Amniotic stem cell (primary cell): ENCODE data around the gene CCDC33.
A peak's percentile ranks its signal among the peaks of the same experiment; 100 is the strongest.

Source experiments
- DNase-seq: peaks from one replicate; lab custom pipeline; 2025; lab: John Stamatoyannopoulos, UW

The CCDC33 gene

GRCh38 chr15:74365598-74366445, 129.7 kb downstream of the CCDC33 start:
- peak; percentile 8 for DNase-seq

DNA sequence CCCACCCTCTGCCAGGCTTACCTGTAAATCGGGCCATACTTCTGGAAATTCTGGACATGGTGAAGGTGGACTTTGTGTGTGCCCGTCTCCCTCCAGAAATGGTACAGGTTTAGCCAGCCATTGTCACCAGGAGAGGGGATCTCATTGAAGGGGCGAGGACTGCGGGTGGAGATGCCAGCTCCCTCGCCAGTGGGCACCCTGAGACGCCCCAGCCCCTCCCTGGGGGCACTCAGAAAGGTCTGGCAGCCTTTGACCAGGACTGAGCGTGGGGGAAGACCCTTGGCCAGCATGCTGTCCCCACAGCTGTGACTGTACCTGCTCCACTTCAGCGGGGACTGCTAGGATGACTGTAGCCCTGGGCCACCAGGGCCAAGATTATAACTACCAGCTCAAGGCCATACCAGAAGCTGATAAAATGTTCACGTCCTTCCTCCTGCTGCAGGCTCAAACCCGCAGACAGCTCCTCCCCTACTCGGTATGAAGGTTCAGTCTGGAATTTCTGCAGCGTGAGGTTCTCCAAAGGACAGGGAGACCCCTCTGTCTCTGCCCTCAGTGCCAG, 131.2 kb downstream of the CCDC33 start, which contains the start of gene CYP11A1:
Gene CYP11A1 (minus strand): TSS at position 351 of the 559 bp plus-strand sequence. CDS start 61 bp downstream, at position 290.
- no peak for DNase-seq

DNA sequence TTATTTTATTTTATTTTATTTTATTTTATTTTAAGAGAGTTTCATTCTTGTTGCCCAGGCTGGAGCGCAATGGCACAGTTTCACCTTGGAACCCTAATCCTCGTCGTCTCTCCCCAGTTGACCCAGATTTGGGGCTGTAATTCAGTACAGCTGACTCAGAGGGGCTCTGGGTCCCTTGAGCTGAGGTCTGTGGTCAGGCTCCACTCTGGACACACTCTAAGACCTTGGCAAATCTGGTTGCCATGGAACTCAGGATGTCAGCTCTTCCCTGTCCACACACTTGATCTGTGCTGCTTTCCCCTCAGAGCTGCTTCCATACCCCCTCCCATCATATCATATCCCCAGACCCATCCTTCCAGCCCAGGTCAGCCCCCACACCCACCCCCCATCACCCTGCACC, 132.0 kb downstream of the CCDC33 start:
- DNase-seq: no peak

- no peak for DNase-seq
Measured at GRCh38 chr15:74369084-74369745, 133.1 kb downstream of the CCDC33 start.

- DNase-seq: no peak
Measured at GRCh38 chr15:74369756-74370155, 133.6 kb downstream of the CCDC33 start.

GRCh38 chr15:74370471-74370870, 134.3 kb downstream of the CCDC33 start:
- DNase-seq: no peak

DNA sequence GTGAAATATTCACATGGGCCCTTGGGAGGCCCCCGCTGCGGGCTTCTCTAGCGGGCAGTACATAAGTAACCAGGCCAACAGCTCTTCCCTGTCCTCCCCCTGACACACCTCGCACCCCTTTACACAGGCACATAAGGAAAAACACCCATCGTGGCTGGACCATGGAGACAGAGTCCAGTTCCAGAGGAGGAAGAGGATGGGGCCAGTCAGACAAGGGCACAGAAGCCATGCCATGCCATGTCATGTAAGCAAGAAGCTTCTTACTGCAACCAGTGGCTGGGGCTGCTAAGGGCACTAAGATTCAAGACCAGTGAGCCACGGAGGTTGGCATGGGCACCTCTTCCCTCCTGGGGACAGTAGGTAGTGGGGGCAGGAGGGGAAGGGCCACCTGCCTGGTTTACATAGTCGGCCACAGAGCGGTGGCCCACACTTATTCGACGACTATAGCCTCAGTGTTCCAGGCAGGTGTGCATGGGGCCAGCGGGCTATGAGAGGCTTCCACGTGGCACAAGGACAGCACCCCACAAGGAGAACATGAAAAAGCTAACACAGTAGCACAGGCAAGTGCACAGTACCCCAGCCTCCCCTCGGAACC, 137.0 kb downstream of the CCDC33 start:
- DNase-seq: no peak

DNA sequence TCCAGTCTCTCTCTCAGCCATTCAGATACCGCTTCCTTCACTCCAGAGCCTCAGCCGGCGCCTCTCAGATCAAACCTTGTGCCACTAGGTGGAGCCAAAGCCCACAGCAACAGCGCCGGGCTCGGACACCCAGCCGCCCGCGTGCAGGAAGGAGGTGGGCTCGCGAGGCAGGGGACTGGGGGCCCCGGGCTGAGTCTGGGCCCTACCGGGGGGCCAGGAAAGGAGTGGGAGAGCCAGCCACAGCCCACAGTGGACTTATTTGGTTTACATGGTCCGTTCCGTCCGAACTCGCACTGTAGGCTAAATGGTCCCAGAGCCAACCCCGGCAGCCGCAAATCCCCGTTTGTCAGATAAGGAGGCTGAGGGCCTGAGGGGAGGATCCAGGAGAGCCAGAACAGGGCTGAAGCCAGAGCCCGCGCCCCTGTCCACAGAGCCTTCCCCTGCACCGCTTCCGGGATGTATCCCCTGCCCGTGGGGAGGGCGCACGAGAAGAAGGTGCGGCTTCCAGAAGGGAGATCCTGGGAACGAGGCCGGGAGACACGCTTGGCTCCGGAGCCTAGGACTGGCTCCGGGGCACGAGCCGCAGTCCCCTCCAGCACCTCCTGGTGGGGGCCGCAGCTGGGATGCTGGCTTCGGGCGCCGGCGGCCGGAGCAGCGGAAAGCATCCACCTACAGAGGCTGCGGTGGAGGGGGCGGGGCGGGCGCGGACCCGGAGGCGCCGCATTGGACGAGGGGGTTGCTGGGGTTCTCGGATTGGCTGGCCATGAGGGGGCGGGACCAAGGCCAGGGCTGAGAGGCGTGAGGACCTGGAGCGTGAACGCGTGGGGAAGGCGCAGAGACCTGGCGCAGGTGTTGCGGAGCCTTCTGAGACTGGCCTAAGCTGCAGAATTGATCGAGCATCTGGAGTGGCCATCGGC, 137.9 kb downstream of the CCDC33 start:
- peak; percentile 72 for DNase-seq

GRCh38 chr15:74374648-74375302, 138.6 kb downstream of the CCDC33 start:
- DNase-seq: no peak

- DNase-seq: no peak
Measured at GRCh38 chr15:74375303-74375693, 139.2 kb downstream of the CCDC33 start.

GRCh38 chr15:74376226-74376625, 140.1 kb downstream of the CCDC33 start:
- DNase-seq: no peak

- DNase-seq: no peak
Measured at GRCh38 chr15:74376825-74377581, 140.9 kb downstream of the CCDC33 start.

- no peak for DNase-seq
Measured at GRCh38 chr15:74377831-74378766, 142.0 kb downstream of the CCDC33 start.

DNA sequence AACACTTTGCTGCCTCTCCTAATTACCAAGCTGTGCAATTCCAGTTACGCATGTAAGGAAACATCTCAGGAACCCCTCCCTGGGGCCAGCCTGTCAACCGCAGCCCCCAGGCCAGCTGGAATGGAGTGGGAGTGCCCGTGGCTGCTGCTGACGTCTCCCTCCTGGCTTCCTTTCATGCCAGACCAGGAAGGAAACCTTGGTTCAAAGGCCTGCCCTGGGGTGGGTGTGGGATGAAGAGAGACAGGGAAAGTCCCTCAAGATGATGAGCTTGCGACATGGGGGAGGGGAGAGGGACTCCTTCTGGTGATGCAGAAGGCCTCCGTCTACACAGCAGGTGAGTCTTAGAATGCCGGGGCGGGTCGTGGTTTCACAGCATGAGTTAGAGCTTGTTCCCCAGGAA, 142.7 kb downstream of the CCDC33 start:
- no peak for DNase-seq

GRCh38 chr15:74380361-74381189, 144.4 kb downstream of the CCDC33 start:
- DNase-seq: no peak

GRCh38 chr15:74381190-74381453, 145.0 kb downstream of the CCDC33 start:
- DNase-seq: no peak

DNA sequence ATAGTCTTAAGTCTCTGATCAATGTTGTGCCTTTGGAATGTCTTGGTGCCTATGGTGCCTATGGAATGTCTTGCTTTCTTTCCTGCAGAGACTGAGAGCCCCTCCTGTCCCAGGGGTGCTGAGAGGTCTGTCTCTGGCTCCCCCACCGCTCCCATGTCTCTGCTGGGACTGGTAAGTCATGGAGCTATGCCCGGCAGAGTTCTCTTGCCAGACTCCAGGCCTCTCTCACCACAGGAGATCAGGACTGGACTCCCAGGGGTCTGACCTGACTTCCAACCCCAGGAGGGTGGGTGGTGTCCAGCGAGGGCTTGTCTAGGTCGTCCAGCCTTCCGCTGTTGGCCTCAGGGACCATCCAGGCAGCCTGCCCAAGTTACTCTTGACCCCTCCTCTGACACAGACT, 145.4 kb downstream of the CCDC33 start:
- DNase-seq: no peak

GRCh38 chr15:74382004-74382816, 146.1 kb downstream of the CCDC33 start:
- DNase-seq: peak; percentile 66
